T-helper 22 cell (primary cell): Measurements from ENCODE around the gene NBAS.
"Not testable (repeated sequence)": the region's sequence is repeated elsewhere in the genome, so short reads cannot be mapped to it uniquely, and the experiment has no call there.

ENCODE experiments used
- DNase-seq: peaks from one replicate; pipeline ENCODE4 v3.0.0-alpha.2; 2020; ENCODE audit warnings: low read depth

Gene NBAS

DNA sequence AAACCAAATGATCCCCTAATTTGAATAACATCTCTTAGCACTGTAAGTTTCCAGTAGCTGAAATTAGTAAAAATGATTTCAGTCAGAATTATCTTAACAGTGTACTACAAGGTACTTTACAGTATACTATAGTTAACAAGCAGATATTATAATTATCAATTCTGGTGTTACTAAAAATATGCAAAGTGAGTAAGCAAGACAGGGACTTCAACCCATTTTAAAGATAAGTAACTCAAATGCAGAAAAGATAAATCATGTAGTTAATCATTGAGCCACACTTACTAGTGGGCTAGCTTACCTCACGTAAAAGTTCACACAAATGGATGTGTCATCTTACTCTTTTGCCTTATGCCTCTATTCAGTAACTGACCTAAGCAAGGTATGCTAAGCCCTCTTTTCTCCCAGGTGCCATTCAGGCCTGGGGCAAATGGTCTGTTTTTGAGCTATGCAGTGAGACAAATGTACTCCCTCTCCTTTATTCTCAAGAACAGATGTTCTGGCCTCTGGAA is 101.0 kb downstream of the NBAS start:
- DNase-seq: no peak

DNA sequence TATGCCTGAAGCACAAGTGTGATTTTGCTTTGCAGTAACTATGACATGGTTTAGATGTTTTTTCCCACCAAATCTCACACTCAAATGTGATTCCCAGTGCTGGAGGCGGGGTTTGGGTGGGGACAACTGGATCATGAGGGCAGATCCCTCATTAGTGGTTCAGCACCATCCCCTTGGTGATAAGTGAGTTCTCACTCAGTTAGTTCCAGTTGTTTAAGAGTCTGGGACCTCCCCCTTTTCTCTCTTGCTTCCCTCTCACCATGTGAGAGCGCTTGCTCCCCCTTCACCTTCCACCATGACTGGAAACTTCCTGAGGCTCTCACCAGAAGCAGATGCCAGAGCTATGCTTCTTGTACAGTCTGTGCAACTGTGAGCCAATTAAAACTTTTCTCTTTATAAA is 102.9 kb downstream of the NBAS start:
- DNase-seq: no peak

DNA sequence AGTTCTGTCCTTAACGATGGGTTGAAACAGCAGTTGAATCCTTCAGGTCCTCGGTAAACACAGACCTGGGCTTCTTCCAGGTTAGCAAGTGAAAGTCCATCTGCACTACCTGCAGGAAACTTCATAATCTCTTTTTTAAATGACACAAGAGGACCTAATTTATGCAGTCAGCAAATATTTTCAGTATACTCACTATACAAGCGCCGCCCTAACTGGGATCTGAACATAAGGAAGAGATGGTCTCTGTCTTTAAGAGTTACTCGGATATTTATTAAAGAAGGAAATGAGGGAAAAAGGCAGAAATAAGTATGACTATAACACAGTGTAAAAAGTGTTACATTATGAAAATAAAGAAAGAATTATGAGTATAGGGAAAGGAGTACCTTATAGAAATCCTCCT is 103.3 kb downstream of the NBAS start:
- no peak for DNase-seq

DNA sequence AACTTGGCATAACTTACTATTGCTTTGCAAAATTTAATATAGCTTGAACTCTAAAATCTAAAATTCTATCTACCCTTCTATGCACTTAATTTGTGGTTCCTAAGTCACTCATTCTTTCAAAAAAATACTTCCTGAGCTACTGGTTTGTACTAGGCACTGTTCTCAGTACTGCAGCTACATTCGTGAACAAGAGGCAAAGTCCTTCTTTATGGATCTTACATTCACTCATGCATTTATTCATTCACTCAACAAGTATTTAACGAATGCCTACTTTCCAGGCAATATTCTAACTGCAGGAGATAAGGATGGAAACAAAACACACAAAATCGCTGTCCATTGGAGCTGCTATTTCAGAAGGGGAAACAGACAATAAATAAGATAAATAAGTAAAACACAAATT is 104.8 kb downstream of the NBAS start:
- DNase-seq: no peak

- no peak for DNase-seq
Measured at GRCh38 chr2:15450808-15451207, 110.3 kb downstream of the NBAS start.

- no peak for DNase-seq
Measured at GRCh38 chr2:15449556-15450236, 111.4 kb downstream of the NBAS start.

DNA sequence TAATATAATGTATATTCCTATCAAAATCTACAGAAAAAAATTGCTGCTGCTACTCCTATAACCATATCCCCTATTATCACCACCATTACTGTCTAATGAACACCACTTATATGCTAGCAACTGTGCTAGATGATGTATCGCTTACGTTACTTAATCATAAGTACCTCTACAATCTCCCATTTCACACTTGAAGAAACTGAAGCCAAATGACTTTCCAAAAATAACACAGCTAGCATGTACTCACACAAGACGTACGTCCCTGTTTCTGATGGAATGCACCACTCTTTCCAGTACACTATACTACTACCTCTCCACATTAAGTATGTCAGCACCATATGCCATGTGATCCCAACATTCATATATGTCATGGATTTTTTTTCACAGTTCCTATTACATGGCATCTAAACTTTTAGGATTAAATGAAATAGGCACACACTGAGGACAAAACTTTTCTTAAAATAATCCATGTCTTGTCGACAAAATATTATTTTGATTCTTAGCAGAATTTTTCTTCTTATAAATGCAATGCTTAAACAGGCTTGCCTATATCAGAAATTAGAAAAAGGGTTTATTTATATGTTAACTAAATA is 112.8 kb downstream of the NBAS start:
- no peak for DNase-seq

GRCh38 chr2:15447381-15447780 is 113.8 kb downstream of the NBAS start:
- no peak for DNase-seq

DNA sequence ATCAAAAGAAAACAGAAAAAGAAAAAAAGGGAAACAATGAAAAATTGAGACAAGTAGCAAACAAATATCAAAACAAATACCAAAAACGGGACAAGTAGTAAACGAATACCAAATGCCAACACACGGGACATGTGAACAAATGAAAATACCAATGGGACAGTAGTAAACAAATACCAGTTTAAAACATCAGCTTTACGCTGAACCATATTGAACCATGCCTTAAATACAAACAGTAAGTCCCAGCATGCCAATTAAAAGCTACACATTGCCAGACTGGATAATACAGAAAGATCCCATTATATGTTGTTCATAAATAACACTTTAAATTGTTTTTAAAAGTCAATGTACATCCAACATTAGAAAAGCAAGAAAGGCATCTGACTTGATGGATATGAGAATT is 114.2 kb downstream of the NBAS start:
- DNase-seq: no peak

- no peak for DNase-seq
Measured at GRCh38 chr2:15445891-15446562, 115.1 kb downstream of the NBAS start.

DNA sequence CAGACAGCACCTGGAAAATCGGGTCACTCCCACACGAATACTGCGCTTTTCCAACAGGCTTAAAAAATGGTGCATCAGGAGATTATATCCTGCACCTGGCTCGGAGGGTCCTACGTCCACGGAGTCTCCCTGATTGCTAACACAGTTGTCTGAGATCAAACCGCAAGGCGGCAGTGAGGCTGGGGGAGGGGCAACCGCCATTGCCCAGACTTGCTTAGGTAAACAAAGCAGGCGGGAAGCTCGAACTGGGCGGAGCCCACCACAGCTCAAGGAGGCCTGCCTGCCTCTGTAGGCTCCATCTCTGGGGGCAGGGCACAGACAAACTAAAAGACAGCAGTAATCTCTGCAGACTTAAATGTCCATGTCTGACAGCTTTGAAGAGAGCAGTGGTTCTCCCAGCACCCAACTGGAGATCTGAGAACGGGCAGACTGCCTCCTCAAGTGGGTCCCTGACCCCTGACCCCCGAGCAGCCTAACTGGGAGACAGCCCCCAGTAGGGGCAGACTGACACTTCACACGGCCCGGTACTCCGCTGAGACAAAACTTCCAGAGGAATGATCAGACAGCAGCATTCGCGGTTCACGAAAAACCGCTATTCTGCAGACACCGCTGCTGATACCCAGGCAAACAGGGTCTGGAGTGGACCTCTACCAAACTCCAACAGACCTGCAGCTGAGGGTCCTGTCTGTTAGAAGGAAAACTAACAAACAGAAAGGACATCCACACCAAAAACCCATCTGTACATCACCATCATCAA is 121.2 kb downstream of the NBAS start:
- DNase-seq: not testable (repeated sequence)

GRCh38 chr2:15439366-15439765 is 121.8 kb downstream of the NBAS start:
- DNase-seq: not testable (repeated sequence)

DNA sequence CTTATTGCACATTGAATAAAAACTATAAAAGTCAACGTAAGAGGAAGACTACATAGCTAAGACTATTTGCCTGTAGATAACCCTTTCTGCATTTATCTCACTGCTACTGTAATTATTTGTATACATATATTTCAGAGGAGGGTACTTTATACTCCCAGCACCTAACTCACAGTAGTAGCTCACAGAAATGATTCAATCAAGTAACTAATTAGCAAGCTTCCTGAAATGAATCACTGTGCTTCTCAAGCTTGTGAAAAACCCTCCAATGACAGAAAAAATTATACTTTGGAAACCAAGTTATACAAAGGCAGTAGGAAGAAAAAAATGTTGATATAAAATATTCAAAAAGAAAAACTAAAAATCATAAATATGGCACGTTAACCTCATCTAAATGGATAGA is 124.9 kb downstream of the NBAS start:
- DNase-seq: no peak

- no peak for DNase-seq
Measured at GRCh38 chr2:15435474-15435873, 125.7 kb downstream of the NBAS start.

DNA sequence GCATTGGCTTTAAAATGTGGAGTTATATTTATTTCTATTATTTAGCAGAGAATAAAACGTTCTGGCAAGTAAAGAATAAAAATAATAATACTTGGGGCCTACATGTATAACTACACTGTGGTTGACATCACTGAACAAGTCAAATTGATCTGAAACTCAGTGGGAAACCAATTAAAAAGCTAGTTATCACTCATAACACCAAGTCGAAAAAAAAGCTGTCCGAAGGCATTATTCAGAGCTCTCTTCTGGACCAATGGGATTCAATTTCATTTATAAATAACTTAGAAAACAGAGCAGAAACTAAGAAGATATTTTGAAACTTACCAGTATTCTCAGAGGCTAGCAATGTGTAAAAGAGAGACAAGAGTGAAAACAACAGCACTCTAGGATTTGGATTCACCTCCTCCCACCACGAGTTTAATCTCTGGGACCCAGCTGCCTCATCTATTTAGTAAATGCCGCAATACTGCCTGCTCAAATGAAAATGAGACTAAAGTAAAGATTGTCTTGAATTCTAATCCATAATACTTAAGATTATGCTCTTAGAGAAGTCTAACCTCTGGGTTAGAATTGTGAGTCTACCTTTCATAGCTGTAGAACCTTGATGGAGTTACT is 128.4 kb downstream of the NBAS start:
- no peak for DNase-seq

DNA sequence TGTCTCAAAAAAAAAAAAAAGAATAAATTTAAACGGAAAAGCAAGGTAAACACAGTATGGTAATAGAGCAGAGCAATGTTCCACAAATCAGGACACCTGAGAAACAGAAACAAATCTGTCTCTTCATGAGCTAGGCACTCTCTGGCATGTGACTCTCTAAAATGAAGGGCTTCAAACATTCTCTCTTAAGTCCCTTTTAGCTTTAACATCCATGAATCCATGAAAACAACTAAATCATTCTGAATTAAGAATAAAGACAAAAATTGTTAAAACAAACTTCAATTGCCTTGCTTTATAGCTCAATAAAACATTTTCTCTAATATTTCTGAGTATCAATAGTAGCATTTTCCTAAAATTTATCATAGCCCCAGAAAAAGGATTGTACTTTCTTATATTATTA is 132.1 kb downstream of the NBAS start:
- DNase-seq: no peak

DNA sequence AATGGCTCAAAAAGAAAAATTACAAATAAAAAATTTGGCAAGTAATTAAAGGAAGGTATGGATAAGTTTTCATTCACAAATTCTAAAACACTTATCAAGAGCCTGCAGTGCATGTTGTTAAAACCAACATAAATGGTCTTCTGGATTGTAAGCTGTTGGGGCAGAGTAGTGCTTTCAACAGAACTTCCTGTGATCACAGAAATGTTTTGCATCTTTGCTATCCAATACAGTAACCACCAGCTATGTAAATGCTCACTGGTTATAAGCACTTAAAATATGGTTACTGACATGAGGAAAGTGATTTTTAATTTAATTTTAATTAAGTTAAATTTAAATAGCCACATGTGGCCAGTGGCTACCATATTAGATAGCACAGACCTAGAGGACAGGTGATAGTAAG is 133.1 kb downstream of the NBAS start:
- DNase-seq: no peak

DNA sequence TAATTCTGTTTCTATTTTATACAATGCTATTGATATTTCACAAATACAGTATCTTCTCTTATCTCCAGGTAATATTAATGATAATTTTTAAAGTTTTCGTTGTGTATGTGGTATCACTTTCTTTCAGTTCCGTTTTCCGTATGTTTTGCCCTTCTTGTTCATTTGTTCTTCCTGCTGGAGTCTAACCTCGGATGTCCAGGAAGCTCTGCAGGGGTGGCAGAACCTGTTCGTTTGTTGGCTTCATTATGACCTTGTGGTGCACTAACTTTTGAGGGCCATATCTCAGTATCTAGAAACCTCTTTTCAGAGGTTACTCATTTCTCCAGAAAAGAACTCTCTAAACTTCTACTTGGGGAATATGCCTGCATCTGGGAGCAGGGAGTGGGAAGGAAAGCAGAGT is 134.5 kb downstream of the NBAS start:
- DNase-seq: no peak

DNA sequence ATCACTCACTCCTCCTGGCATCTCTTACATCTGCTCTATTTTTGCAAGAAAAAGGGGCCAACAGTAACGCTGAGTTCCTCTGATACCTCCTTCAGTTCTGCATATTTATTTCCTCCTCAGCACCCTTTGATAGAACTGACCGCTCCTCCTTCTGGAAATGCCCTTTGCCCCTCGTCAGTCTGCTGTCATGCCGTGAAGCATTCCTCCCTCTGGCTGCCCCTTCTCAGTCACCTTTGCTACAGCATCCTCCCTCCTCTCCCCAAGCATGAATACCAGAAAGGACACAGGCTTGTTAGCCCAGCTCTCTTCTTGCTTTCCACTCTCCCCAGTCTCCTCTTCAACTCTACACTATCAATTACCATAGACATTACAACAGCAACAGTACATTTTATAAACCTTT is 135.4 kb downstream of the NBAS start:
- DNase-seq: no peak

DNA sequence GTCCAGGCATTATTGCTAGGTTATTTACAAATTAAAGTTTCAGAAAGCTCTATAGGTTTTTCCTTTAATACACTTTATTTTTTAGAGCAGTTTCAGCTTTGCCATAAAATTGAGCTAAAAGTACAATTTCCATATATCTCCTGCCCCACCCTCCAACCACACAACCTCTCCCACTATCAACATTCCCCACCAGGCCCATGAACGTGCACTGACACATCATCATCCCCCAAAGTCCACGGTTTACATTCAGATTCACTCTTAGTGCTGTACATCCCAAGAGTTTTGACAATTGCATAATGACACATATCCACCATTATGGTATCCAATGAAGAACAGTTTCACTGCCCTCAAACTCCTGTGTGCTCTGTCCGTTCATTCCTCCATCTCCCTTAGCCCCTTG is 139.4 kb downstream of the NBAS start:
- DNase-seq: no peak

- no peak for DNase-seq
Measured at GRCh38 chr2:15415748-15416147, 145.4 kb downstream of the NBAS start.

GRCh38 chr2:15412779-15413178 is 148.4 kb downstream of the NBAS start:
- no peak for DNase-seq
